ENCODE results near the gene ELF2.

DNA sequence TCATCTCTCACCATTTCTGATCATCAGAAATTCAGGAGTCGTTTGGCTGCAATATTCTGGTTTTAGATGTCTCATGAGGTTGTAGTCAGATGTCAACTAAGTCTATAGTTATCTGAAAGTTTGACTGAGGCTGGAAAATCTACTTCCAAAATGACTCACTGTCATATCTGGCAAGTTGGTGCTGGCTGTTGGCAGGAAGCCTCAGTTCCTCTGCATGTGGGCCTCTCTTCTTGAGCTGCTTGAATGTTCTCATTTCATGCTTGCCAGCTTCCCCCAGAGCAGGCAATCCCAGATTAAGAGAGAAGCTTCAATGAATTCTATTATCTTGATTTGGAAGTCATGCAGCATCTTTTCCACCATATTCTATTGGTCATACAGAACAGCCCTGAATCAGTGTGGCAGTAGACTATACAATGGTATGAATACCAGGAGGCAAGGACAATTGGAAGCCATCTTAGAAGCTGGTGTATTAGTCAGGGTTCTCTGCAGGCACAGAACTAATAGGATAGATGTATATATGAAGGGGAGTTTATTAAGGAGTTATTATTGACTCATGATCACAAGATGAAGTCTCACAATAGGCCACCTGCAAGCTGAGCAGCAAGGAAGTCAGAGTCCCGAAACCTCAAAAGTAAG is 46.8 kb upstream of the ELF2 start:
- TF ChIP-seq, protein P1, sequence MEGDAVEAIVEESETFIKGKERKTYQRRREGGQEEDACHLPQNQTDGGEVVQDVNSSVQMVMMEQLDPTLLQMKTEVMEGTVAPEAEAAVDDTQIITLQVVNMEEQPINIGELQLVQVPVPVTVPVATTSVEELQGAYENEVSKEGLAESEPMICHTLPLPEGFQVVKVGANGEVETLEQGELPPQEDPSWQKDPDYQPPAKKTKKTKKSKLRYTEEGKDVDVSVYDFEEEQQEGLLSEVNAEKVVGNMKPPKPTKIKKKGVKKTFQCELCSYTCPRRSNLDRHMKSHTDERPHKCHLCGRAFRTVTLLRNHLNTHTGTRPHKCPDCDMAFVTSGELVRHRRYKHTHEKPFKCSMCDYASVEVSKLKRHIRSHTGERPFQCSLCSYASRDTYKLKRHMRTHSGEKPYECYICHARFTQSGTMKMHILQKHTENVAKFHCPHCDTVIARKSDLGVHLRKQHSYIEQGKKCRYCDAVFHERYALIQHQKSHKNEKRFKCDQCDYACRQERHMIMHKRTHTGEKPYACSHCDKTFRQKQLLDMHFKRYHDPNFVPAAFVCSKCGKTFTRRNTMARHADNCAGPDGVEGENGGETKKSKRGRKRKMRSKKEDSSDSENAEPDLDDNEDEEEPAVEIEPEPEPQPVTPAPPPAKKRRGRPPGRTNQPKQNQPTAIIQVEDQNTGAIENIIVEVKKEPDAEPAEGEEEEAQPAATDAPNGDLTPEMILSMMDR (IDR thresholded peaks at IDR 0.05; ENCODE audit: control extremely low read depth in 1 of 3, insufficient read depth in 1 of 3, low read depth in 1 of 3, low read length in 3 of 3): no peak
- TF ChIP-seq NRF1 (IDR thresholded peaks at IDR 0.05; ENCODE audit: low read depth, low read length): no peak
- TF ChIP-seq EZH2 (IDR thresholded peaks at IDR 0.05; ENCODE audit: low read depth, low read length, severe bottlenecking): no peak
- no peak for TF ChIP-seq RAD21 (IDR thresholded peaks at IDR 0.05 in 1 of 2, conservative IDR thresholded peaks at IDR 0.05 in 1 of 2; ENCODE audit: low read depth in 2 of 2, low read length in 2 of 2)
- TF ChIP-seq SP1 (IDR thresholded peaks at IDR 0.05; ENCODE audit: low read depth, low read length): no peak
- TF ChIP-seq JUN (IDR thresholded peaks at IDR 0.05; ENCODE audit: low read depth, low read length): no peak
- no peak for TF ChIP-seq HDAC2 (IDR thresholded peaks at IDR 0.05; ENCODE audit: borderline replicate concordance in 1 of 2, low read depth in 2 of 2, low read length in 2 of 2)
- no peak for TF ChIP-seq ZNF274 (IDR thresholded peaks at IDR 0.05; ENCODE audit: borderline replicate concordance, extremely low read depth, low read length)
- TF ChIP-seq SIN3A (conservative IDR thresholded peaks at IDR 0.05 in 1 of 2, IDR thresholded peaks at IDR 0.05 in 1 of 2; ENCODE audit: low read depth in 1 of 2, low read length in 2 of 2): no peak
- no peak for TF ChIP-seq JUND (IDR thresholded peaks at IDR 0.05; ENCODE audit: low read length)
- TF ChIP-seq KDM1A (IDR thresholded peaks at IDR 0.05; ENCODE audit: borderline replicate concordance, low read length): no peak
